Fibroblast of the aortic adventitia (primary cell): ENCODE measurements around the gene TMEM121B. TPM values are rescaled to one million over a fixed set of nuclear protein-coding genes. Genes with fewer than 3 reads are reported as not detected.

ENCODE experiments used
- DNase-seq: peaks from one replicate; pipeline ENCODE4 v3.0.0-alpha.2; 2010; ENCODE audit warnings: low read depth
- H3K4me3 ChIP-seq: 2 replicates; pipeline ENCODE4 v1.5.1; 2011; ENCODE audit warnings: low read depth, mild to moderate bottlenecking, control low read depth, low read length, moderate library complexity
- CTCF ChIP-seq: IDR thresholded peaks from 2 replicates; pipeline ENCODE4 v1.5.1; 2011; ENCODE audit warnings: mild to moderate bottlenecking, low read length, control low read depth, inconsistent platforms; ENCODE audit not compliant: insufficient read depth
- total RNA-seq: library from RNA; depleted of rRNA; stranded (reverse); fragments of >200 nt; gene quantifications from 2 replicates; pipeline ENCODE4 v1.2.3, GENCODE V29; 2012; ENCODE audit warnings: low replicate concordance

TMEM121B gene
- total RNA-seq, 1 donor = 0.09 TPM

GRCh38 chr22:17138513-17138912 is 17.4 kb upstream of the TMEM121B start:
- no peak for DNase-seq
- no peak overlapping the region for H3K4me3 ChIP-seq
- no peak for TF ChIP-seq CTCF

DNA sequence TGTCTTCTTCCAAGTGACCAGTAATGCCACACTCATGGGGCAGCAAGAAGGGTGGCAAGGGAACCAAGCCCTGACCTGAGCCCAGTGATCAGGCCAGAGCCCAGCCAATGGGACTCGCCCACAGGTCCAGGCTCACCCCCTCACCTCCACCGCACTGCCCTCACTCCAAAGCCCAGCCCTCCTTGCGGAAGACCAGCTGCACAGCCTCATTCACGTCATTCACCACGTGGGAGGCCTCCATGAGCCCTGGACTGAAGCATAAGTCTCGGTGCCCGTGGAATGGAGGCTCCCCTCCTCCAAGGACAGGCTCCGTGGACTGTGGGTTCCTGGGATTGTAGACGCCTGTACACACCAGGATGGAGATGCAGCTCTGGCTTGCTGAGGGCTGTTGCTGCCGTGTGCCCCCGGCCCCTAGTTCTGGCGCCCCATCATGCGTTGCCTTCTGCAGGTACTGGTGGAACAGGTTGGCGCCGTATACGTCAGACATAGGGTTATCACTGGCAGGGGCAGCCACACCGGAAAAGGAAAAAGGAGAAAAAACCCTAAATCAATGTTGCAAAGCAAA is 16.8 kb upstream of the TMEM121B start:
- no peak for DNase-seq
- no peak overlapping the region for H3K4me3 ChIP-seq
- TF ChIP-seq CTCF = no peak

GRCh38 chr22:17137170-17137569 is 16.0 kb upstream of the TMEM121B start:
- no peak for TF ChIP-seq CTCF

GRCh38 chr22:17135153-17135760 is 14.1 kb upstream of the TMEM121B start:
- no peak for TF ChIP-seq CTCF
- H3K4me3 ChIP-seq = no peak overlapping the region
- no peak for DNase-seq

More at GRCh38 chr22:17137170-17137569, 16.0 kb upstream of the TMEM121B start:
- no peak overlapping the region for H3K4me3 ChIP-seq
- no peak for DNase-seq

- no peak overlapping the region for H3K4me3 ChIP-seq
- DNase-seq = no peak
- no peak for TF ChIP-seq CTCF
Measured at GRCh38 chr22:17133137-17133536, 12.0 kb upstream of the TMEM121B start.

DNA sequence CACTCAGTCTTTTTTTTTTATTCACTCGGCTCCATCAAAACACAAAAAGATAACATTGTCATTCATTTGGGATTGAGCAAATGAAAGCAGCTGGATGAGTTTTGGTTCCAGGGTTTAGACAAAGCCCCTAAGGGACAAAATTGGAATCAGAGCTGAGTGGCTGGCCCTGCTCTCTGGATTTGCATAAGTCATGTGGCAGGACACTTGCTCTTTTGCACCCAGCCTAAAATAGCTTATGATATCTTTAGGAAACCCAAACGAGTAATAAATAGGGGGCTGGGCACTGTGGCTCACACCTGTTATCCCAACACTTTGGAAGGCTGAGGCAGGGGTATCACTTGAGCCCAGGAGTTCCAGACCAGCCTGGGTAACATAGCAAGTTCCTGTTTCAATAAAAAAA is 11.0 kb upstream of the TMEM121B start:
- DNase-seq = no peak
- H3K4me3 ChIP-seq = no peak overlapping the region

More for the DNA sequence above, 11.0 kb upstream of the TMEM121B start:
- no peak for TF ChIP-seq CTCF
